Measurements from ENCODE around the gene ADRA2B.

- TF ChIP-seq CTCF (conservative IDR thresholded peaks at IDR 0.05; ENCODE audit: low read length) (no peak), EZH2phosphoT487 (IDR thresholded peaks at IDR 0.05; ENCODE audit: borderline replicate concordance) (no peak)
Measured at GRCh38 chr2:96121414-96121813, 5.0 kb upstream of the ADRA2B start.
